VCaP (cell line): ENCODE data around the gene USP30.

Source experiments
- H3K27ac ChIP-seq: fragments of 450-650 bp; 2 replicates; pipeline ENCODE4 v1.5.1; 2017
- CTCF ChIP-seq: fragments of 450-650 bp; conservative IDR thresholded peaks from 2 replicates; pipeline ENCODE4 v1.5.1; 2017; ENCODE audit warnings: mild to moderate bottlenecking, moderate library complexity

USP30 gene

DNA sequence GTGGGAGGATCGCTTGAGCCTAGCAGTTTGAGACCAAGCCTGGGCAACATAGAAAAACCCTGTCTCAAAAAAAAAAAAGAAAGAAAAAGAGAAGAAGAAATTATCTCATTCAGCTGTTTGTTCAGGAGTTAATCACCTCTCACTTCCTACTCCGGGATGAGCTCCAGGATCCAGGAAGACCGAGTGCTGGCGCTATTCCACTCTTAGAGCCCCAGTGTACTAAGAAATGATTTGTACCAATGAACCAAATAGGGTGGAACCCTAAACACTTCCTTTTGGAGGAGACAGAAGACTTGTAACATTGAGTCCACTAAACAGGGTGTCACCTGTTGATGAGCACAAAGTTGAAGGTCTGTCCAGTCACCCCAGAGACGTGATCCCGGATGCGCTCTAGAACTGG is 37.3 kb downstream of the USP30 start:
- TF ChIP-seq CTCF = no peak
- peak overlapping the region; percentile 66; the same call in 1 of the 2 replicates for H3K27ac ChIP-seq

- H3K27ac ChIP-seq = peak overlapping the region; percentile 75
- no peak for TF ChIP-seq CTCF
Observed at GRCh38 chr12:109092497-109093021, 40.2 kb downstream of the USP30 start.

GRCh38 chr12:109093022-109093918 is 40.9 kb downstream of the USP30 start, which contains the start of gene ALKBH2:
Gene ALKBH2, minus strand, starts transcription at chr12:109093472. Its CDS starts 686 bp downstream, at chr12:109092786.
- peak; percentile 99 for TF ChIP-seq CTCF
- peak within 1 kb of the TSS; percentile 75 for H3K27ac ChIP-seq

DNA sequence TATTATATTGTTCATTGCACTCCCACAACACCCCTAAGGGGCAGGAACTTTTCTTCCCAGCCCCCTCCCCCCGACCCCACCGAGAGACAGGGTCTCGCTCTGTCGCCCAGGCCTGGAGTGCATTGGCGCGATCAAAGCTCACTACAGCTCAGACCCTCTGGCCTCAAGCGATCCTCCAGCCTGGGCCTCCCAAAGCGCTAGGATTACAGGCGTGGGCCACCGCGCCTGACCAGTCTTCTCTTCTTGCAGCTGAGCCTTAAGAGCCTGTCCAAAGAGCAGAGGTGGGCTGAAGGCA is 44.7 kb downstream of the USP30 start:
- no peak for TF ChIP-seq CTCF
- peak overlapping the region; percentile 93 for H3K27ac ChIP-seq

- peak within 1 kb of the TSS; percentile 93 for H3K27ac ChIP-seq
- no peak for TF ChIP-seq CTCF
Observed at GRCh38 chr12:109097435-109098182, 45.2 kb downstream of the USP30 start, which contains the start of gene UNG. Gene UNG, plus strand, starts transcription at chr12:109097597. Its CDS starts 83 bp downstream, at chr12:109097680.

DNA sequence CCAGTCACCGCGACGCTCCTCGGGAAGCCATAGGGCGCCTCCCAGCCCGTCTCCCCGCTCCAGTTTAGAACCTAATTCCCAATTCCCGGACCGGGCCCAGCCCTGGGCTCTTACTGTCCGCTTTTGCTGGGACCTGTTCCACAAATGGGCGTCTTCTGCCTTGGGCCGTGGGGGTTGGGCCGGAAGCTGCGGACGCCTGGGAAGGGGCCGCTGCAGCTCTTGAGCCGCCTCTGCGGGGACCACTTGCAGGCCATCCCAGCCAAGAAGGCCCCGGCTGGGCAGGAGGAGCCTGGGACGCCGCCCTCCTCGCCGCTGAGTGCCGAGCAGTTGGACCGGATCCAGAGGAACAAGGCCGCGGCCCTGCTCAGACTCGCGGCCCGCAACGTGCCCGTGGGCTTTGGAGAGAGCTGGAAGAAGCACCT is 45.8 kb downstream of the USP30 start:
- TF ChIP-seq CTCF = no peak
- peak overlapping the region; percentile 93 for H3K27ac ChIP-seq

DNA sequence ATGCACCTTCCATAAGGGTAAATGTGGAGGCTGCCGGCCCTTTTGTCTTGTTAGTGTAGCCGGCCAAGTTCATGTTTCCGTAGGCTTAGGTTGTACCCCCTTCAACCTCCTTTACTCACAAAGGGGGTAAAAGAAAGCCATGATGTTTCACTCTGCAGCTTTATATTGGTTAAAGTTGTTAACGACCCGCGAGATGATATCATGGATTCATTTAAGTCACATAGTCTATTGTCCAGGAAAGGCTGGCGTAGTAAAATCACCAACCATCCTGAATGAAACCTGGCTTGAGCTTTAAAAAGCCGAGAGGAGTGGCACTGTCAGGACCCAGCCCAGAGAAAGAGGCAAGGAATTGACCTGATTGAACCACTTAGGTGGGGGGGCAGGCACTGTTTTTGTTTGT is 46.3 kb downstream of the USP30 start:
- peak overlapping the region; percentile 93 for H3K27ac ChIP-seq

More for the DNA sequence above, 46.3 kb downstream of the USP30 start:
- TF ChIP-seq CTCF = no peak
